H1 (cell line): Measurements from ENCODE around the gene PRRC2C. TPM values are rescaled to one million over a fixed set of nuclear protein-coding genes. Genes with fewer than 3 reads are reported as not detected.

ENCODE experiments used
- EGR1 ChIP-seq: IDR thresholded peaks from 2 replicates; pipeline ENCODE4 v1.6.1; 2011; ENCODE audit warnings: low read depth, low read length, borderline replicate concordance
- JUND ChIP-seq: IDR thresholded peaks from 2 replicates; pipeline ENCODE4 v1.6.1; 2011; ENCODE audit warnings: mild to moderate bottlenecking, improper control_type of control experiment, low read length
- POU5F1 ChIP-seq: IDR thresholded peaks from 2 replicates; pipeline ENCODE4 v1.6.1; 2011; ENCODE audit warnings: low read depth, mild to moderate bottlenecking, low read length, moderate library complexity
- RXRA ChIP-seq: IDR thresholded peaks from 2 replicates; pipeline ENCODE4 v1.6.1; 2011; ENCODE audit warnings: low read depth, mild to moderate bottlenecking, low read length, moderate library complexity; ENCODE audit not compliant: insufficient read depth
- TCF12 ChIP-seq: IDR thresholded peaks from 2 replicates; pipeline ENCODE4 v1.6.1; 2011; ENCODE audit warnings: low read depth, mild to moderate bottlenecking, low read length
- polyA plus RNA-seq, 7 experiments: library from polyadenylated mRNA; depleted of rRNA in 3 of 7; stranded (reverse) in 5 of 7; unstranded in 2 of 7; fragments of >200 nt in 5 of 7; fragments of 200-250 nt in 2 of 7; gene quantifications; 1 replicate in 5 of 7; 2 replicates in 1 of 7; 4 replicates in 1 of 7; pipeline versions ENCODE4 v1.2.1 to v1.2.3, GENCODE V29; 2011 to 2013; ENCODE audit warnings: missing spikeins in 2 of 7, mixed read lengths in 2 of 7
- total RNA-seq: library from RNA; stranded (reverse); fragmentation: NEBNext Ultra II Directional; extraction: Animal tissue kit (Norgen Biotek cat#: 25700); gene quantifications from 2 replicates; pipeline ENCODE4 v1.2.1, GENCODE V29; 2021
- TF ChIP-seq, protein P1 (sequence below): IDR thresholded peaks from 2 replicates; pipeline ENCODE4 v1.6.1; 2012; ENCODE audit warnings: low read length, inconsistent platforms
- TF ChIP-seq, protein P2 (sequence below): fragments of 300-600 bp; sonication (generic); IDR thresholded peaks from 2 replicates; pipeline ENCODE4 v1.7.1; 2012; ENCODE audit warnings: low read length, moderate library complexity, mild to moderate bottlenecking, inconsistent platforms; ENCODE audit not compliant: insufficient replicate concordance

The PRRC2C gene
- total and polyA plus RNA-seq, 2 of the 8 experiments (the other 6 are each of a cell fraction or from before 2014, with no cell fraction given): 125 to 264 TPM

DNA sequence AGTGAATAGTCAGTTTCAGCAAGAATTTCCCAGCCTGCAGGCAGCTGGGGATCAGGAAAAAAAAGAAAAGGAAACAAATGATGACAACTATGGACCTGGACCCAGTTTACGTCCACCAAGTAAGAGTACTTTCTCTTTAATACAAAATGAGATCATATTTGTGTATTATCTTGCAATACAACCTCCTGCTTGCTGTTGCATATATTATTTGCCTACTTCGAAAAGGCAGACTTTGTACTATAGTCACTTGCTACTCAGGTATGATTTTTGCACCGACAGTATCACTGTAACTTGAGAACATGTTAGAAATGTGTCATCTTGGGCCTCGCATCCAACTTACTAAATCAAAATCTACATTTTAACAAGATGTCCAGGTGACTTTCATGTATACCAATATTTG is 30.4 kb downstream of the PRRC2C start (continued):
- TF ChIP-seq POU5F1 (no peak), JUND (no peak), EGR1 (no peak), TCF12 (no peak), RXRA (no peak)
- TF ChIP-seq, protein P1, sequence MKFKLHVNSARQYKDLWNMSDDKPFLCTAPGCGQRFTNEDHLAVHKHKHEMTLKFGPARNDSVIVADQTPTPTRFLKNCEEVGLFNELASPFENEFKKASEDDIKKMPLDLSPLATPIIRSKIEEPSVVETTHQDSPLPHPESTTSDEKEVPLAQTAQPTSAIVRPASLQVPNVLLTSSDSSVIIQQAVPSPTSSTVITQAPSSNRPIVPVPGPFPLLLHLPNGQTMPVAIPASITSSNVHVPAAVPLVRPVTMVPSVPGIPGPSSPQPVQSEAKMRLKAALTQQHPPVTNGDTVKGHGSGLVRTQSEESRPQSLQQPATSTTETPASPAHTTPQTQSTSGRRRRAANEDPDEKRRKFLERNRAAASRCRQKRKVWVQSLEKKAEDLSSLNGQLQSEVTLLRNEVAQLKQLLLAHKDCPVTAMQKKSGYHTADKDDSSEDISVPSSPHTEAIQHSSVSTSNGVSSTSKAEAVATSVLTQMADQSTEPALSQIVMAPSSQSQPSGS: no peak
- TF ChIP-seq, protein P2, sequence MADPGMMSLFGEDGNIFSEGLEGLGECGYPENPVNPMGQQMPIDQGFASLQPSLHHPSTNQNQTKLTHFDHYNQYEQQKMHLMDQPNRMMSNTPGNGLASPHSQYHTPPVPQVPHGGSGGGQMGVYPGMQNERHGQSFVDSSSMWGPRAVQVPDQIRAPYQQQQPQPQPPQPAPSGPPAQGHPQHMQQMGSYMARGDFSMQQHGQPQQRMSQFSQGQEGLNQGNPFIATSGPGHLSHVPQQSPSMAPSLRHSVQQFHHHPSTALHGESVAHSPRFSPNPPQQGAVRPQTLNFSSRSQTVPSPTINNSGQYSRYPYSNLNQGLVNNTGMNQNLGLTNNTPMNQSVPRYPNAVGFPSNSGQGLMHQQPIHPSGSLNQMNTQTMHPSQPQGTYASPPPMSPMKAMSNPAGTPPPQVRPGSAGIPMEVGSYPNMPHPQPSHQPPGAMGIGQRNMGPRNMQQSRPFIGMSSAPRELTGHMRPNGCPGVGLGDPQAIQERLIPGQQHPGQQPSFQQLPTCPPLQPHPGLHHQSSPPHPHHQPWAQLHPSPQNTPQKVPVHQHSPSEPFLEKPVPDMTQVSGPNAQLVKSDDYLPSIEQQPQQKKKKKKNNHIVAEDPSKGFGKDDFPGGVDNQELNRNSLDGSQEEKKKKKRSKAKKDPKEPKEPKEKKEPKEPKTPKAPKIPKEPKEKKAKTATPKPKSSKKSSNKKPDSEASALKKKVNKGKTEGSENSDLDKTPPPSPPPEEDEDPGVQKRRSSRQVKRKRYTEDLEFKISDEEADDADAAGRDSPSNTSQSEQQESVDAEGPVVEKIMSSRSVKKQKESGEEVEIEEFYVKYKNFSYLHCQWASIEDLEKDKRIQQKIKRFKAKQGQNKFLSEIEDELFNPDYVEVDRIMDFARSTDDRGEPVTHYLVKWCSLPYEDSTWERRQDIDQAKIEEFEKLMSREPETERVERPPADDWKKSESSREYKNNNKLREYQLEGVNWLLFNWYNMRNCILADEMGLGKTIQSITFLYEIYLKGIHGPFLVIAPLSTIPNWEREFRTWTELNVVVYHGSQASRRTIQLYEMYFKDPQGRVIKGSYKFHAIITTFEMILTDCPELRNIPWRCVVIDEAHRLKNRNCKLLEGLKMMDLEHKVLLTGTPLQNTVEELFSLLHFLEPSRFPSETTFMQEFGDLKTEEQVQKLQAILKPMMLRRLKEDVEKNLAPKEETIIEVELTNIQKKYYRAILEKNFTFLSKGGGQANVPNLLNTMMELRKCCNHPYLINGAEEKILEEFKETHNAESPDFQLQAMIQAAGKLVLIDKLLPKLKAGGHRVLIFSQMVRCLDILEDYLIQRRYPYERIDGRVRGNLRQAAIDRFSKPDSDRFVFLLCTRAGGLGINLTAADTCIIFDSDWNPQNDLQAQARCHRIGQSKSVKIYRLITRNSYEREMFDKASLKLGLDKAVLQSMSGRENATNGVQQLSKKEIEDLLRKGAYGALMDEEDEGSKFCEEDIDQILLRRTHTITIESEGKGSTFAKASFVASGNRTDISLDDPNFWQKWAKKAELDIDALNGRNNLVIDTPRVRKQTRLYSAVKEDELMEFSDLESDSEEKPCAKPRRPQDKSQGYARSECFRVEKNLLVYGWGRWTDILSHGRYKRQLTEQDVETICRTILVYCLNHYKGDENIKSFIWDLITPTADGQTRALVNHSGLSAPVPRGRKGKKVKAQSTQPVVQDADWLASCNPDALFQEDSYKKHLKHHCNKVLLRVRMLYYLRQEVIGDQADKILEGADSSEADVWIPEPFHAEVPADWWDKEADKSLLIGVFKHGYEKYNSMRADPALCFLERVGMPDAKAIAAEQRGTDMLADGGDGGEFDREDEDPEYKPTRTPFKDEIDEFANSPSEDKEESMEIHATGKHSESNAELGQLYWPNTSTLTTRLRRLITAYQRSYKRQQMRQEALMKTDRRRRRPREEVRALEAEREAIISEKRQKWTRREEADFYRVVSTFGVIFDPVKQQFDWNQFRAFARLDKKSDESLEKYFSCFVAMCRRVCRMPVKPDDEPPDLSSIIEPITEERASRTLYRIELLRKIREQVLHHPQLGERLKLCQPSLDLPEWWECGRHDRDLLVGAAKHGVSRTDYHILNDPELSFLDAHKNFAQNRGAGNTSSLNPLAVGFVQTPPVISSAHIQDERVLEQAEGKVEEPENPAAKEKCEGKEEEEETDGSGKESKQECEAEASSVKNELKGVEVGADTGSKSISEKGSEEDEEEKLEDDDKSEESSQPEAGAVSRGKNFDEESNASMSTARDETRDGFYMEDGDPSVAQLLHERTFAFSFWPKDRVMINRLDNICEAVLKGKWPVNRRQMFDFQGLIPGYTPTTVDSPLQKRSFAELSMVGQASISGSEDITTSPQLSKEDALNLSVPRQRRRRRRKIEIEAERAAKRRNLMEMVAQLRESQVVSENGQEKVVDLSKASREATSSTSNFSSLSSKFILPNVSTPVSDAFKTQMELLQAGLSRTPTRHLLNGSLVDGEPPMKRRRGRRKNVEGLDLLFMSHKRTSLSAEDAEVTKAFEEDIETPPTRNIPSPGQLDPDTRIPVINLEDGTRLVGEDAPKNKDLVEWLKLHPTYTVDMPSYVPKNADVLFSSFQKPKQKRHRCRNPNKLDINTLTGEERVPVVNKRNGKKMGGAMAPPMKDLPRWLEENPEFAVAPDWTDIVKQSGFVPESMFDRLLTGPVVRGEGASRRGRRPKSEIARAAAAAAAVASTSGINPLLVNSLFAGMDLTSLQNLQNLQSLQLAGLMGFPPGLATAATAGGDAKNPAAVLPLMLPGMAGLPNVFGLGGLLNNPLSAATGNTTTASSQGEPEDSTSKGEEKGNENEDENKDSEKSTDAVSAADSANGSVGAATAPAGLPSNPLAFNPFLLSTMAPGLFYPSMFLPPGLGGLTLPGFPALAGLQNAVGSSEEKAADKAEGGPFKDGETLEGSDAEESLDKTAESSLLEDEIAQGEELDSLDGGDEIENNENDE: no peak
